OCI-LY1 (cell line): ENCODE results near the gene ZC3H18.

Experiments used
- H2AFZ ChIP-seq: fragments of 200-600 bp; sonication (generic), shearing (Covaris generic); 2 replicates; pipeline ENCODE4 v1.6.0; 2014; ENCODE audit warnings: antibody characterized with exemption, mild to moderate bottlenecking, low read length
- H3F3A ChIP-seq: fragments of 200-600 bp; sonication (generic), shearing (Covaris generic); 2 replicates; pipeline ENCODE4 v1.6.0; 2014; ENCODE audit warnings: mild to moderate bottlenecking, antibody characterized with exemption, low read length, moderate library complexity; ENCODE audit not compliant: insufficient read depth
- H3K27ac ChIP-seq: fragments of 200-600 bp; sonication (generic); 2 replicates; pipeline ENCODE4 v1.5.1; 2014; ENCODE audit warnings: low read length, mixed run types, mild to moderate bottlenecking, low read depth; ENCODE audit not compliant: poor library complexity, severe bottlenecking
- H3K27me3 ChIP-seq: fragments of 200-600 bp; sonication (generic); 2 replicates; pipeline ENCODE4 v1.6.0; 2014; ENCODE audit warnings: antibody characterized with exemption, mild to moderate bottlenecking, low read length, moderate library complexity; ENCODE audit not compliant: insufficient read depth
- H3K36me3 ChIP-seq: fragments of 200-600 bp; sonication (generic); 2 replicates; pipeline ENCODE4 v1.6.1; 2014; ENCODE audit warnings: mild to moderate bottlenecking, antibody characterized with exemption, low read length, moderate library complexity, mixed read lengths; ENCODE audit not compliant: insufficient read depth
- H3K4me1 ChIP-seq: fragments of 200-600 bp; sonication (generic); 2 replicates; pipeline ENCODE4 v1.5.1; 2014; ENCODE audit warnings: mild to moderate bottlenecking, low read length, moderate library complexity; ENCODE audit not compliant: insufficient read depth, severe bottlenecking
- H3K4me2 ChIP-seq: fragments of 200-600 bp; sonication (generic), shearing (Covaris generic); 2 replicates; pipeline ENCODE4 v1.6.1; 2014; ENCODE audit warnings: low read length
- H3K4me3 ChIP-seq: fragments of 200-600 bp; sonication (generic); 2 replicates; pipeline ENCODE4 v1.5.1; 2014; ENCODE audit warnings: low read length, low read depth, mild to moderate bottlenecking, mixed read lengths; ENCODE audit not compliant: poor library complexity, severe bottlenecking
- H3K79me2 ChIP-seq: fragments of 200-600 bp; shearing (Covaris generic); 2 replicates; pipeline ENCODE4 v1.6.1; 2016; ENCODE audit warnings: mixed run types, low read length, mixed read lengths; ENCODE audit not compliant: insufficient read depth
- H3K9ac ChIP-seq: fragments of 200-600 bp; sonication (generic), shearing (Covaris generic); 2 replicates; pipeline ENCODE4 v1.6.1; 2014; ENCODE audit warnings: mild to moderate bottlenecking, low read length, mixed read lengths
- H3K9me2 ChIP-seq: fragments of 200-600 bp; sonication (generic), shearing (Covaris generic); 2 replicates; pipeline ENCODE4 v1.6.1; 2014; ENCODE audit warnings: low read depth, mild to moderate bottlenecking, low read length, mixed read lengths
- H3K9me3 ChIP-seq: fragments of 200-600 bp; shearing (Covaris generic); 2 replicates; pipeline ENCODE4 v1.6.1; 2014; ENCODE audit warnings: low read length, mixed read lengths
- H4K20me1 ChIP-seq: fragments of 200-600 bp; sonication (generic), shearing (Covaris generic); 2 replicates; pipeline ENCODE4 v1.6.0; 2016; ENCODE audit warnings: mild to moderate bottlenecking, low read length; ENCODE audit not compliant: insufficient read depth
- EZH2 ChIP-seq: fragments of 200-600 bp; sonication (generic), shearing (Covaris generic); IDR thresholded peaks from 2 replicates; pipeline ENCODE4 v1.8.0; 2017; ENCODE audit warnings: borderline replicate concordance, mixed run types, mild to moderate bottlenecking, antibody characterized with exemption, low read length, moderate library complexity, mixed read lengths
- TF ChIP-seq, protein P1 (sequence below): fragments of 200-600 bp; sonication (generic), shearing (Covaris generic); IDR thresholded peaks from 2 replicates; pipeline ENCODE4 v1.5.1; 2017; ENCODE audit warnings: mild to moderate bottlenecking, antibody characterized with exemption, low read length, moderate library complexity, mixed read lengths

The ZC3H18 gene

GRCh38 chr16:88618956-88619667 lies 48.9 kb downstream of the ZC3H18 start:
- no peak overlapping the region for H3K9ac ChIP-seq
- H3K9me3 ChIP-seq: no peaks in the 10 kb centered on the region
- no peak overlapping the region for H3K4me2 ChIP-seq
- no peak overlapping the region for H2AFZ ChIP-seq
- H3F3A ChIP-seq: no peaks in the 10 kb centered on the region
- no peaks in the 10 kb centered on the region for H3K9me2 ChIP-seq
- H3K36me3 ChIP-seq: peaks cover 52% of the 10 kb centered on the region
- no peaks in the 10 kb centered on the region for H3K4me1 ChIP-seq
- no peak overlapping the region for H3K27ac ChIP-seq
- H3K4me3 ChIP-seq: no peak overlapping the region
- H3K79me2 ChIP-seq: no peaks in the 10 kb centered on the region
- TF ChIP-seq, protein P1, sequence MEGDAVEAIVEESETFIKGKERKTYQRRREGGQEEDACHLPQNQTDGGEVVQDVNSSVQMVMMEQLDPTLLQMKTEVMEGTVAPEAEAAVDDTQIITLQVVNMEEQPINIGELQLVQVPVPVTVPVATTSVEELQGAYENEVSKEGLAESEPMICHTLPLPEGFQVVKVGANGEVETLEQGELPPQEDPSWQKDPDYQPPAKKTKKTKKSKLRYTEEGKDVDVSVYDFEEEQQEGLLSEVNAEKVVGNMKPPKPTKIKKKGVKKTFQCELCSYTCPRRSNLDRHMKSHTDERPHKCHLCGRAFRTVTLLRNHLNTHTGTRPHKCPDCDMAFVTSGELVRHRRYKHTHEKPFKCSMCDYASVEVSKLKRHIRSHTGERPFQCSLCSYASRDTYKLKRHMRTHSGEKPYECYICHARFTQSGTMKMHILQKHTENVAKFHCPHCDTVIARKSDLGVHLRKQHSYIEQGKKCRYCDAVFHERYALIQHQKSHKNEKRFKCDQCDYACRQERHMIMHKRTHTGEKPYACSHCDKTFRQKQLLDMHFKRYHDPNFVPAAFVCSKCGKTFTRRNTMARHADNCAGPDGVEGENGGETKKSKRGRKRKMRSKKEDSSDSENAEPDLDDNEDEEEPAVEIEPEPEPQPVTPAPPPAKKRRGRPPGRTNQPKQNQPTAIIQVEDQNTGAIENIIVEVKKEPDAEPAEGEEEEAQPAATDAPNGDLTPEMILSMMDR: no peak
- TF ChIP-seq EZH2: no peak
- H3K27me3 ChIP-seq: no peaks in the 10 kb centered on the region
- no peaks in the 10 kb centered on the region for H4K20me1 ChIP-seq

- Histone ChIP-seq H3K4me2 (no peak overlapping the region), H3K4me3 (no peak overlapping the region), H3K27ac (no peak overlapping the region), H3K9me3 (no peaks in the 10 kb centered on the region), H3K9ac (no peak overlapping the region), H3K79me2 (no peaks in the 10 kb centered on the region), H3K9me2 (no peaks in the 10 kb centered on the region), H4K20me1 (no peaks in the 10 kb centered on the region), H3K36me3 (peaks cover 56% of the 10 kb centered on the region), H2AFZ (no peak overlapping the region), H3F3A (no peaks in the 10 kb centered on the region), H3K4me1 (no peaks in the 10 kb centered on the region), H3K27me3 (no peaks in the 10 kb centered on the region)
- TF ChIP-seq, protein P1: no peak
Observed at GRCh38 chr16:88619859-88620815, 49.9 kb downstream of the ZC3H18 start.

DNA sequence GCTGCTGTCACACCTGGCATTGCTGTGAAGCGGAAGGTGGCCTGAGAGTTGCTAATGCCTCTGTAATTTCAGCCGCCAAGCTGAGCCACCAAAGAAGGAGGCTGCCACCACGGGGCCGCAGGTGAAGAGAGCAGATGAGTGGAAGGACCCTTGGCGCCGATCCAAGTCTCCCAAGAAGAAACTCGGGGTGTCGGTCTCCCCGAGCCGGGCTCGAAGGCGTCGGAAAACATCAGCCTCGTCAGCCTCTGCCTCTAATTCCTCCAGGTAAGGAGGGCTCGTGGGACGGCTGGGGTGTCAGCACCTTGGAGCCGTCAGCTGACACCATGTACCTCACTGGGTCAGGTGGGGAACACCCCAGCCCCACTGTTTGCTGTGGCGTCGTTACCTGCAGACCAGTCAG lies 51.9 kb downstream of the ZC3H18 start:
- Histone ChIP-seq H3K36me3 (peaks cover 59% of the 10 kb centered on the region), H3K9ac (no peak overlapping the region), H3F3A (no peaks in the 10 kb centered on the region), H2AFZ (no peak overlapping the region), H3K4me3 (no peak overlapping the region), H3K27ac (no peak overlapping the region), H3K9me2 (no peaks in the 10 kb centered on the region), H3K4me2 (no peak overlapping the region), H3K4me1 (no peaks in the 10 kb centered on the region), H3K27me3 (no peaks in the 10 kb centered on the region), H3K9me3 (no peaks in the 10 kb centered on the region), H3K79me2 (no peaks in the 10 kb centered on the region), H4K20me1 (no peaks in the 10 kb centered on the region)
- TF ChIP-seq EZH2: no peak
- TF ChIP-seq, protein P1: no peak
